ENCODE measurements around the gene NOTCH2. TPM values are rescaled to one million over a fixed set of nuclear protein-coding genes. Genes with fewer than 3 reads are reported as not detected.

The NOTCH2 gene
- total RNA-seq, 1 donor from 2014 or later: 180 TPM

DNA sequence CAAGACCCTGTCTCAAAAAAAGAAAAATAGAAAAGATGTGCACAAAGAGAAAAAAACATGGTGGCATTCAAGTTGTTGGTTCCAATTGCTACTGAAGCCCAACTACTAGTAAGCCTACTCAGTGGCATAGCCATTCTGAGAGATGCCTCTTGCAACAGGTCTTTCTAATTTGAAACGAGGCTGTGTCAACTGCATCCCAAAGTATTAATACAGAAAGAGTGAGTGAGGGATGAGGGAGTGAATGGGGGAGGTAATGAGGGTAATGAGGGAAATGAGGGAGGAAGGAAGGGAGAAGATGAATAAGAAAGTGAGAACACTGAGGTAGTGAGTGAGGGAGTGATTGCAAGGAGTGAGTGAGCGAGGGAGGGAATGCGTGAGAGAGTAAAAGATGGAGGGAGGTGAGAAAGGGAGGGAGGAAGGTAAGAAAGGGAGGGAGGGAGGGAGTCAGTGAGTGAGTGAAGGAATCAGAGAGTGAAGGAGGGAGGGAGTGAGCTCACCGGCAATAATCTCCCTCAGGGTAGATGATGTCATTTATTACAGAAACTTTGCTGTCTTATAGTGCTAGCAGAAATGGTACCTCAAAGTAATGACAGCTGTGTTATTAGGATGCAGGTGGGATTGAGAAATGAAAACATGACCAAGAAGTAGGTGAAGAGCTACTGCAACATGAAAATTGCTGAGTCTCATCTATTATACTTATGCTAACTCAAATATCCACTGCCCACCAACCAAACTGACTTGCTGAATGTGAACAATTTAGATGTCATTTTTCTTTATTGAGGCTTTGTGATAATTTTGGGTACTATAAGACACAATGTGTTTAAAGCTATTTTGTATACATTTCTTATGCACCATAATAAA, 97.5 kb downstream of the NOTCH2 start:
- DNase-seq (ENCODE audit: extremely low spot score, unreplicated experiment): no peak
- Mint-ChIP-seq H3K27me3 (ENCODE audit: unreplicated experiment) (no peaks in the 10 kb centered on the region), H3K9me3 (ENCODE audit: unreplicated experiment) (no peaks in the 10 kb centered on the region), H3K4me1 (ENCODE audit: unreplicated experiment) (peaks cover 23% of the 10 kb centered on the region), H3K4me3 (ENCODE audit: unreplicated experiment) (no peak overlapping the region), H3K27ac (ENCODE audit: unreplicated experiment) (no peak overlapping the region), H3K36me3 (ENCODE audit: unreplicated experiment) (peaks cover 57% of the 10 kb centered on the region)
- TF ChIP-seq, protein P1, sequence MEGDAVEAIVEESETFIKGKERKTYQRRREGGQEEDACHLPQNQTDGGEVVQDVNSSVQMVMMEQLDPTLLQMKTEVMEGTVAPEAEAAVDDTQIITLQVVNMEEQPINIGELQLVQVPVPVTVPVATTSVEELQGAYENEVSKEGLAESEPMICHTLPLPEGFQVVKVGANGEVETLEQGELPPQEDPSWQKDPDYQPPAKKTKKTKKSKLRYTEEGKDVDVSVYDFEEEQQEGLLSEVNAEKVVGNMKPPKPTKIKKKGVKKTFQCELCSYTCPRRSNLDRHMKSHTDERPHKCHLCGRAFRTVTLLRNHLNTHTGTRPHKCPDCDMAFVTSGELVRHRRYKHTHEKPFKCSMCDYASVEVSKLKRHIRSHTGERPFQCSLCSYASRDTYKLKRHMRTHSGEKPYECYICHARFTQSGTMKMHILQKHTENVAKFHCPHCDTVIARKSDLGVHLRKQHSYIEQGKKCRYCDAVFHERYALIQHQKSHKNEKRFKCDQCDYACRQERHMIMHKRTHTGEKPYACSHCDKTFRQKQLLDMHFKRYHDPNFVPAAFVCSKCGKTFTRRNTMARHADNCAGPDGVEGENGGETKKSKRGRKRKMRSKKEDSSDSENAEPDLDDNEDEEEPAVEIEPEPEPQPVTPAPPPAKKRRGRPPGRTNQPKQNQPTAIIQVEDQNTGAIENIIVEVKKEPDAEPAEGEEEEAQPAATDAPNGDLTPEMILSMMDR (IDR thresholded peaks at IDR 0.05): no peak

- Mint-ChIP-seq H3K4me1 (ENCODE audit: unreplicated experiment) (peaks cover 55% of the 10 kb centered on the region), H3K4me3 (ENCODE audit: unreplicated experiment) (no peak overlapping the region), H3K27me3 (ENCODE audit: unreplicated experiment) (no peaks in the 10 kb centered on the region), H3K27ac (ENCODE audit: unreplicated experiment) (peak overlapping the region; percentile 62), H3K36me3 (ENCODE audit: unreplicated experiment) (peaks cover 57% of the 10 kb centered on the region), H3K9me3 (ENCODE audit: unreplicated experiment) (no peaks in the 10 kb centered on the region)
- no peak for DNase-seq (ENCODE audit: extremely low spot score, unreplicated experiment)
- TF ChIP-seq, protein P1 (IDR thresholded peaks at IDR 0.05): no peak
Measured at GRCh38 chr1:119968601-119969000, 100.9 kb downstream of the NOTCH2 start.

DNA sequence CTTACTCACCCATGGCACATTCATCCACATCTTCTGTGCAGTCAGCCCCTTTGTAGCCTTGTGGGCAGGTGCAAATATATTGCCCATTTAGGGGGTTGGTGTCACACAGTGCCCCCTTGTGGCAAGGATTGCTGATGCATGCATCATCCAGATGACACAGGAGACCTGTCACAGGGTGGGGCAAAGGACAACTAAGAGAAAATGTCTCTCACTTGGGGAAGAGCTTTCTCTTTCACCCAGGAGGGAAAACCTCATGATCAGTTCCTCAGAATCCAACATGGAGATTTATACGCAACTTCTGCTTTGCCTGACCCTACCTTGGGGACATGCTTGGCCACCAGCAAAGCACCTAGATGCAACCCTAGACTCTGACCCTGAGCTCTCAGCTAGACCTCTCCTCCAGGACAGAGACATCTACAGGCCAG, 101.4 kb downstream of the NOTCH2 start:
- Mint-ChIP-seq H3K9me3 (ENCODE audit: unreplicated experiment) (no peaks in the 10 kb centered on the region), H3K4me1 (ENCODE audit: unreplicated experiment) (peaks cover 59% of the 10 kb centered on the region), H3K36me3 (ENCODE audit: unreplicated experiment) (peaks cover 55% of the 10 kb centered on the region), H3K27ac (ENCODE audit: unreplicated experiment) (peak overlapping the region; percentile 44), H3K27me3 (ENCODE audit: unreplicated experiment) (no peaks in the 10 kb centered on the region), H3K4me3 (ENCODE audit: unreplicated experiment) (no peak overlapping the region)
- TF ChIP-seq, protein P1 (IDR thresholded peaks at IDR 0.05): peak; percentile 66
- DNase-seq (ENCODE audit: extremely low spot score, unreplicated experiment): no peak

- no peak overlapping the region for H3K4me3 Mint-ChIP-seq (ENCODE audit: unreplicated experiment)
- peak overlapping the region; percentile 94 for H3K27ac Mint-ChIP-seq (ENCODE audit: unreplicated experiment)
- H3K27me3 Mint-ChIP-seq (ENCODE audit: unreplicated experiment): no peaks in the 10 kb centered on the region
- TF ChIP-seq, protein P1 (IDR thresholded peaks at IDR 0.05): no peak
- H3K36me3 Mint-ChIP-seq (ENCODE audit: unreplicated experiment): peaks cover 68% of the 10 kb centered on the region
- no peaks in the 10 kb centered on the region for H3K9me3 Mint-ChIP-seq (ENCODE audit: unreplicated experiment)
- H3K4me1 Mint-ChIP-seq (ENCODE audit: unreplicated experiment): peaks cover 64% of the 10 kb centered on the region
- DNase-seq (ENCODE audit: extremely low spot score, unreplicated experiment): no peak
Measured at GRCh38 chr1:119966681-119967080, 102.8 kb downstream of the NOTCH2 start.

DNA sequence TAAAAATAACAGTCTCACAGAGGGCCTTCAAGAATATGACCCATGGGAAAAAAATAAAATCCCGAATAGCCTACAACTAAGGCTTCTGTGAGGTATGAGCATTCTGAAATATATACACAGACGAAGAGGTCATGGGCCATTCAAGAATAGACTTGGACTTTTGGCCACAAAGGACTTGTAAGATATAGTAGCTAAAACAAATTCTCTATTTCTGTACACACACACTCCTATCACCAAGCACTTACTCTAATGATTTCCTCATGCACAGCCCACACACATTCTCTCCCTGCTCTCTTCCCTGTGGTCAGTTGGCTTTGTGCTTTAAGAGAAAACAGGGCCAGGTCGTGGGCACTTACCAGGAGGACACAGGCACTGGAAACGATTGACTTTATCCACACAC, 103.4 kb downstream of the NOTCH2 start:
- no peak for DNase-seq (ENCODE audit: extremely low spot score, unreplicated experiment)
- Mint-ChIP-seq H3K4me3 (ENCODE audit: unreplicated experiment) (no peak overlapping the region), H3K9me3 (ENCODE audit: unreplicated experiment) (no peaks in the 10 kb centered on the region), H3K4me1 (ENCODE audit: unreplicated experiment) (peaks cover 69% of the 10 kb centered on the region), H3K27me3 (ENCODE audit: unreplicated experiment) (no peaks in the 10 kb centered on the region), H3K27ac (ENCODE audit: unreplicated experiment) (peak overlapping the region; percentile 94), H3K36me3 (ENCODE audit: unreplicated experiment) (peaks cover 63% of the 10 kb centered on the region)
- TF ChIP-seq, protein P1 (IDR thresholded peaks at IDR 0.05): no peak

All from osteocyte (in vitro differentiated cells).